OCI-LY3 (cell line): ENCODE results near the gene TNFRSF19.

Source experiments
- H2AFZ ChIP-seq: fragments of 200-600, 300-600 bp; shearing (Covaris generic); 2 replicates; pipeline ENCODE4 v1.6.0; 2014; ENCODE audit warnings: antibody characterized with exemption, low read depth, low read length
- H3K27ac ChIP-seq: fragments of 200-600, 300-600 bp; sonication (generic); 2 replicates; pipeline ENCODE4 v1.5.1; 2014; ENCODE audit warnings: mild to moderate bottlenecking, low read length, moderate library complexity, mixed read lengths
- H3K27me3 ChIP-seq: fragments of 200-600, 300-600 bp; sonication (generic); 2 replicates; pipeline ENCODE4 v1.6.1; 2014; ENCODE audit warnings: low read depth, low read length, mixed read lengths
- H3K36me3 ChIP-seq: fragments of 200-600, 300-600 bp; sonication (generic); replicated peaks from 2 replicates; pipeline ENCODE3; 2014; ENCODE audit warnings: low read depth, low read length, mixed read lengths
- H3K4me1 ChIP-seq: fragments of 300-600, 200-600 bp; sonication (generic); 2 replicates; pipeline ENCODE4 v1.6.1; 2014; ENCODE audit warnings: low read length, mixed read lengths
- H3K4me2 ChIP-seq: fragments of 200-600, 300-600 bp; sonication (generic); 2 replicates; pipeline ENCODE4 v1.6.1; 2014; ENCODE audit warnings: low read length, mixed read lengths
- H3K4me3 ChIP-seq: fragments of 300-600, 200-600 bp; sonication (generic); 2 replicates; pipeline ENCODE4 v1.5.1; 2014; ENCODE audit warnings: antibody characterized with exemption, mild to moderate bottlenecking, low read length, moderate library complexity
- H3K79me2 ChIP-seq: fragments of 300-600, 200-600 bp; shearing (Covaris generic); 2 replicates; pipeline ENCODE4 v1.6.1; 2014; ENCODE audit warnings: mild to moderate bottlenecking, low read length, mixed read lengths
- H3K9ac ChIP-seq: fragments of 300-600, 200-600 bp; shearing (Covaris generic); 2 replicates; pipeline ENCODE4 v1.6.0; 2014; ENCODE audit warnings: mild to moderate bottlenecking, low read length, moderate library complexity
- H3K9me3 ChIP-seq: fragments of 200-600, 300-600 bp; shearing (Covaris generic); 2 replicates; pipeline ENCODE4 v1.6.1; 2014; ENCODE audit warnings: low read length, mixed read lengths; ENCODE audit not compliant: insufficient read depth
- H4K20me1 ChIP-seq: fragments of 200-600, 300-600 bp; sonication (generic); 2 replicates; pipeline ENCODE4 v1.6.1; 2016; ENCODE audit warnings: low read length, mixed read lengths; ENCODE audit not compliant: insufficient read depth
- EZH2phosphoT487 ChIP-seq: fragments of 200-600 bp; shearing (Covaris generic); IDR thresholded peaks from 2 replicates; pipeline ENCODE4 v1.6.1; 2018; ENCODE audit warnings: antibody characterized with exemption, mixed run types, low read depth
- TF ChIP-seq, protein P1 (sequence below): fragments of 200-600, 300-600 bp; sonication (generic); IDR thresholded peaks from 2 replicates; pipeline ENCODE4 v1.5.1; 2014; ENCODE audit warnings: antibody characterized with exemption, low read length, low read depth

TNFRSF19 gene

DNA sequence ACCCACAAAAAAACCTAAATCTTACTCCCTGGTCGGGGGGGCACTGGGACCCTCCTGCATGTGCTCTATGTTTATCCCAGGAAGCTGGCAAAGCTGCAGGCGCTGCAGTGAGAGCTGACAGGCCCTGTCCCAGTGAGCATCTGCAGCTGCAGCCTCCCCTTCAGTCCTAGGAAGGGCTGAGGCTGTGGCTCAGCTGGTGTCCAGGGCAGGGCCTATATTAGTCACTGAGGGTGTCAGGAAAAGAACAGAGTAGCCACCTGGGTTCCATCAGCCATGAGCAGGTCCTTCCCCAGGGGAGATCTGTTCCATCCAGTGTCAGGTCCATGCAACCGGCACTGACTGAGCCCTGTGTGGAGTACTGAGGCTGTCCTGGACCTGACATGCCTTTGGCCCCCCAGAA lies 120.5 kb downstream of the TNFRSF19 start:
- H3K4me2 ChIP-seq: no peak overlapping the region
- H3K79me2 ChIP-seq: no peaks in the 10 kb centered on the region
- no peaks in the 10 kb centered on the region for H3K9me3 ChIP-seq
- no peaks in the 10 kb centered on the region for H3K4me1 ChIP-seq
- no peak overlapping the region for H3K9ac ChIP-seq
- H3K27me3 ChIP-seq: 0 out of 2 replicates have a peak, but pooled peaks cover 6% of the 10 kb centered on the region
- no peak overlapping the region for H3K4me3 ChIP-seq
- H3K27ac ChIP-seq: no peak overlapping the region
- no peak overlapping the region for H2AFZ ChIP-seq
- no peaks in the 10 kb centered on the region for H4K20me1 ChIP-seq
- TF ChIP-seq, protein P1, sequence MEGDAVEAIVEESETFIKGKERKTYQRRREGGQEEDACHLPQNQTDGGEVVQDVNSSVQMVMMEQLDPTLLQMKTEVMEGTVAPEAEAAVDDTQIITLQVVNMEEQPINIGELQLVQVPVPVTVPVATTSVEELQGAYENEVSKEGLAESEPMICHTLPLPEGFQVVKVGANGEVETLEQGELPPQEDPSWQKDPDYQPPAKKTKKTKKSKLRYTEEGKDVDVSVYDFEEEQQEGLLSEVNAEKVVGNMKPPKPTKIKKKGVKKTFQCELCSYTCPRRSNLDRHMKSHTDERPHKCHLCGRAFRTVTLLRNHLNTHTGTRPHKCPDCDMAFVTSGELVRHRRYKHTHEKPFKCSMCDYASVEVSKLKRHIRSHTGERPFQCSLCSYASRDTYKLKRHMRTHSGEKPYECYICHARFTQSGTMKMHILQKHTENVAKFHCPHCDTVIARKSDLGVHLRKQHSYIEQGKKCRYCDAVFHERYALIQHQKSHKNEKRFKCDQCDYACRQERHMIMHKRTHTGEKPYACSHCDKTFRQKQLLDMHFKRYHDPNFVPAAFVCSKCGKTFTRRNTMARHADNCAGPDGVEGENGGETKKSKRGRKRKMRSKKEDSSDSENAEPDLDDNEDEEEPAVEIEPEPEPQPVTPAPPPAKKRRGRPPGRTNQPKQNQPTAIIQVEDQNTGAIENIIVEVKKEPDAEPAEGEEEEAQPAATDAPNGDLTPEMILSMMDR: no peak
- no peak for TF ChIP-seq EZH2phosphoT487
- H3K36me3 ChIP-seq: no peaks in the 10 kb centered on the region

DNA sequence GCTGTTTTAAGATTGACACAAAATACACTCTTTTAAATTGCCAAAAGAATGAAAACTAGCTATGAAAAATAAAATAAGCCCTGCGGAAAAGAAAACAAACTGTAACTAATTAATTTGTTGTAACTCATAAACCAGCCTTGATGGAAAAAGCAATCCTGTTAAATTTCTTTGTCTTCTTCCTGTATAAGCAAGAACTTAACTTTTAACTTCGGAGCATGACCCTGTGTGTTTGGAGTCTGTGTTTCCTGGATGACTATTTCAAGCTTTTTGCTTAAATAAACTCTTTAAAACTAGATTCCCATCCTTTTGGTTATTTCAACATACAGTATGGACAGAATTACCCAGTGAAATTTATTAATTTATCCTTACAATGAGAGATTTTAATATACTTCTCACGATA lies 122.6 kb downstream of the TNFRSF19 start:
- Histone ChIP-seq H3K79me2 (no peaks in the 10 kb centered on the region), H4K20me1 (no peaks in the 10 kb centered on the region), H2AFZ (no peak overlapping the region), H3K27ac (no peak overlapping the region), H3K4me2 (no peak overlapping the region), H3K36me3 (no peaks in the 10 kb centered on the region), H3K9me3 (no peaks in the 10 kb centered on the region), H3K9ac (no peak overlapping the region), H3K4me3 (no peak overlapping the region), H3K4me1 (no peaks in the 10 kb centered on the region), H3K27me3 (no peaks in the 10 kb centered on the region)
- TF ChIP-seq, protein P1: no peak
- no peak for TF ChIP-seq EZH2phosphoT487

DNA sequence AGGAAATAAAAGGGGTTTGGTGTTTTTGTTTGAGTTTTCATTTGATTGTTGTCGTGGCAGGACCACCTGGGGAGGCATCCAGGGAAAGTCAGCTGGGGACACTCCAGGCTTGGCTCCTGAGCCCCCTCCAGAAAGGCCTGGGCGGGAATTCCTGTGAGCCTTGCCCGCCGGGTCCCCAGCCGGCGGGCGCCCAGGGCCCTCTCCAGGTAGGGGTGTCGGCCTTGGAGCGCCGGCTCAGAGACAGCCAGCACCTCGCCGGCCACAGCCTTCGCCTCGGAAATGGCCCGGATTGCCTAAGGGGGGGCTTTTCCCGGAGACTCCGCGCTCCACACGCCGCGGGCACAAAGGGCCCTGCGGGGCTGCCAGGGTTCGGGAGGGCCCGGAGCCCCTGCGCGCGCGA lies 125.0 kb downstream of the TNFRSF19 start:
- no peaks in the 10 kb centered on the region for H4K20me1 ChIP-seq
- no peak overlapping the region for H3K4me3 ChIP-seq
- H3K9me3 ChIP-seq: no peaks in the 10 kb centered on the region
- TF ChIP-seq, protein P1: no peak
- TF ChIP-seq EZH2phosphoT487: no peak
- no peaks in the 10 kb centered on the region for H3K79me2 ChIP-seq
- H3K4me1 ChIP-seq: no peaks in the 10 kb centered on the region
- no peak overlapping the region for H3K9ac ChIP-seq
- H3K4me2 ChIP-seq: no peak overlapping the region
- H2AFZ ChIP-seq: no peak overlapping the region
- peaks cover 2% of the 10 kb centered on the region; the same call in 1 of the 2 replicates for H3K27me3 ChIP-seq
- no peak overlapping the region for H3K27ac ChIP-seq
- H3K36me3 ChIP-seq: no peaks in the 10 kb centered on the region

DNA sequence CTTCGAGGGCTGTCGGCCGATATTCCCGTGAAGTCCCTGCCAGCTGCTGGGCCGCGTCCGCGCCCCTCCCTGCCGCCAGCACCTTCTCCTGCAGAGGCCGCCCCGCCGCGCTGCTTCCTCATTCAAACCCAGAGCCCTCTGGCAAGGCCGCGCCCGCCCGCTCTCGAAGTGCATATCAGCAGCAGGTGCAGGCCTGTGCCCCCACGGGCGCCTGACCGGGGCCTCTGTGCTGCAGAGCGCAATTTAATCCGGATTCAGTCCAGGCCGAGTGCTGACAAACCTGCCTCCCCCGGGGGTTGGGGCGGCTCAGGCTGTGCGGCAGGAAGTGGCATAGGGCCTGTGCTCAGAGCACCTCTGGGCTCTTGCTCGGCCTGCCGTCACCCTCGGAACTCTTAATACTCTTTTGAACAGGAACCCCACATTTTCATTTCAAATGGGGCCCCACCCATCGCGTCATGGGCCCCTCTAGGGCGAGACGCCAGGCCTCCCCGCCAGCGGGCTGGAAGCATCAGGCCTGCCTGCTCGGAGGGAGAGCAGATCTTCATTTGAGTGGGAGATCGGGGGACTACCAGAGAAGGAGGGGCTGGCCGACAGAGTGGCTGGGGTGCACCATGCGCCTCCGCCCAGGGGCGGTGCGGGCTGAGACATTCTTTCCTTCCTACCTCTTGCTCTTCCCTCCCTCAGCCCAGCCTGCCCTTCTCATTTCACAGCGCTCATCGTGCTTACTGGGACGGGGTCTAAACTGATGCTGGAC lies 125.7 kb downstream of the TNFRSF19 start:
- no peak overlapping the region for H3K4me2 ChIP-seq
- H3K4me3 ChIP-seq: no peak overlapping the region
- H3K4me1 ChIP-seq: no peaks in the 10 kb centered on the region
- no peaks in the 10 kb centered on the region for H3K9me3 ChIP-seq
- no peak overlapping the region for H2AFZ ChIP-seq
- no peaks in the 10 kb centered on the region for H4K20me1 ChIP-seq
- H3K79me2 ChIP-seq: no peaks in the 10 kb centered on the region
- peaks cover 2% of the 10 kb centered on the region; the same call in 1 of the 2 replicates for H3K27me3 ChIP-seq
- no peaks in the 10 kb centered on the region for H3K36me3 ChIP-seq
- no peak overlapping the region for H3K27ac ChIP-seq
- TF ChIP-seq, protein P1: no peak
- TF ChIP-seq EZH2phosphoT487: no peak
- no peak overlapping the region for H3K9ac ChIP-seq
